AML-193 (cell line): ENCODE data around the gene CRADD.
"Not testable (repeated sequence)": the region's sequence is repeated elsewhere in the genome, so short reads cannot be mapped to it uniquely, and the experiment has no call there.

Experiments
- DNase-seq, 2 experiments: peaks; one replicate each; lab custom pipeline; 2025; lab: John Stamatoyannopoulos, UW

CRADD gene

GRCh38 chr12:93901739-93902138 is 224.6 kb downstream of the CRADD start:
- DNase-seq = no peak

DNA sequence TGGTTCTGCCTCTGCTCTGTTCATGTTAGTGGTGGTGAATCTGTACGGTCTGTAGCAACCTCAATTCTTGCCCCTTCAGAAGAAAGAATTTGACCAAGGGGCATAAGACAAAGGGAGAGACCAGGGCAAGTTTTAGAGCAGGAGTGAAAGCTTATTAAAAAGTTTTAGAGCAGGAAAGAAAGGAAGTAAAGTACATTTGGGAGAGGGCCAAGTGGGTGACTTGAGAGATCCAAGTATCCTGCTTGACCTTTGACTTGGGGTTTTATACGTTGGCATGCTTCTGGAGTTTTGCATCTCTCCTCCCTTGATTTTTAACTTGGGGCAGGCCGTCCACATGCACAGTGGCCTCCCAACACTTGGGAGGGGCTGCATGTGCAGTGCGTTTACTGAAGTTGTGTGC is 225.0 kb downstream of the CRADD start:
- no peak for DNase-seq

DNA sequence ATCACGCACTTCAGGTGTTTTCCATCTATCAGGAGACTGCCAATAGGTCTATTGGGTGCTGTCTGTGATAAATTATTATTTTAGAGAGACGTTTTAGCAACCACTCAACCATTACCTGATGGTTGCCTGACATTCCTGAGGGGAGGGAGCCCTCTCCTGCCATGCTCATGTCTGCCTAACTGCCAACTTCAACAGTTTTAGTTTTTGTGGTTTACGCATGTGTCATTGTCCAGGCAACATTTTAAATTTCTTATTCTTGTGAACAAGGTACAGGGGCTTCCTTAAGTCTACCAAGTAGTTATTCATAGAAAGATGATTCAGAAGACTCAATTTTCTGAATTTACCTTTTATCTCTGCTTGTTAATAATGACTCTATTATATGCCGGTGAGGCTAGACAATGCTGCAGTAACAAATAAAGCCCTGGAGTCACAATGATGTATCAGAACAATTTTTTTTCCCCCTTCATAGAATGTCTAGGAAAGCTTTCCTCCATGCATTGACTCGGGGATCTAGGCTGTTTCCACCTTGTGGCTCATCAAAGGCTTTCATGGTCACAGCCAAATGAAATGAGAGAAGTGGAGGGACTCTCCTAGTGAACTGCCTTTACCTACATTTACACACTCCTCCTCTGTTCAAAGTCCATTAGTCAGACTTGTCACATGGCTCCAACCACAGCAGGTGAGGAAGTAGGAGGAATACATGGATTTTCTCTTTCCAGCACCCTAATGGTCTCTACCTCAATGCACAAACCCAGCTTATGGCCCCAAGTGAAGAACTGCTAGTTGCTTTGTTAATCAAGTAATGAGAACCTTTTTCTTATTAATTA is 225.8 kb downstream of the CRADD start:
- DNase-seq = no peak

- no peak for DNase-seq
These were observed 226.9 kb downstream of the CRADD start for GRCh38 chr12:93904124-93904523.

DNA sequence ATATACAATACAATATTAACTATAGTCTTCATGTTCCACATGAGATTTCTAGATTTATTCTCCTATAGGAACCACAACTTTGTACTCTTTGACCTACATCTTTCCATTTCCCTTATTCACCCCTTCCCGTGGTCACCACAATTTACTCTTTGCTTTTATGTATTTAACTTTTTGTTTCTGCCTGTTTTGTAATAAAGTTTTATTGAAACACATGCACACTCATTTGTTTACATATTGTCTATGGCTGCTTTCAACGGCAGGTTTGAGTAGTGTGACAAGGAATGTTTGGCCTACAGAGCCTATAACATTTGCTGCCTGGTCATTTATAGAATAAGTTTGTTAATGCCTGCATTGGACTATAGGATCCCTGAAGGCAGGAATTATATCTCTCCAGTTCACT is 231.1 kb downstream of the CRADD start:
- DNase-seq = no peak

- no peak for DNase-seq
These were observed 231.8 kb downstream of the CRADD start for GRCh38 chr12:93908846-93909567.

DNA sequence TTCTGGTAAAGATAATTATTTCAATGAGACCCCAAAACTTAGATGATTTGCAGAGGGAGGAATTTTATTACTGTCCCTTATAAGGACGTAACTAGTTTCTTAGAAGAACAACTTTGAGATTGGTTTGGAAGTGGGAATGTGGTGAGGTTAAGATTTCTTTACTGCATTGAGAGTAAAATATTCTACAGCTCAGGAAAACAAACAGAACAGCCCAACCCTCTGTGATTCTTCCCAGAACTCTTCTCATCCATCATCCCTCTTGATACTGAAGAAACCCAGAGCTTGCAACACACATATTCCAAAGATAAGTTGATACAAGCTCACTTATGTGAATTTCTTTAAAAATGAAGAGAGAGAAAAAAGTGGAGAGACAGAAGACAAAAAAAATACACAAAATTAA is 234.2 kb downstream of the CRADD start:
- no peak for DNase-seq

DNA sequence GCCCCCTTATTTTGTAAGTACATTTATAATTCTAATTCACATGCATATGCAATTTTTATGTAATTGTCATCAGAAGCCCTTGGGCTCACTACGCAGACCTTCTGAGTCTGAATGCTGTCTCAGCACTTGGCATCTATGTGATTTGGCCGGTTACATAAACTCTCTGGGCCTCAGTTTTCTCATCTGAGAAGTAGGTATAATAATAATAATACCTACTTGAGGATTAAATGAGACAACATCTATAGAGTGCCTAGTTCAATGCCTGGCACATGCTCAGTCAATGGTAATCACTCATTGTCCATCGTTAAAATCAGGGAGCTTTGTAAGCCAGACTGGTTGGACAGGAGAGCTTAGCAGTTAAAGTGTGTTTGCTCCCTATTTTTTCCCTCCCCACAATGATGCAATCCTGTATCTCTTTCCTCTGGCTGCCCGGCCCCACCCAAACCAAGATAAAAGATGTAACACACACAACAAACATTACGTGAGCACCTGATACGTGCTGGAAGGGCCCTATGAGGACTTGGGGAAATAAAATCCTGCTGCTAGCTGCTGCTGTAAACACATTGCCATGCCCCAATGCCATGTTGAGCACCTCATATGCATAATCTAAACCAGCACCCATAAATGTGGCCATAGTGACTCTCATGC is 235.0 kb downstream of the CRADD start:
- DNase-seq = no peak

GRCh38 chr12:93913845-93914244 is 236.7 kb downstream of the CRADD start:
- no peak for DNase-seq

- DNase-seq = no peak
These were observed 237.1 kb downstream of the CRADD start for GRCh38 chr12:93914281-93914680.

- no peak for DNase-seq
These were observed 238.2 kb downstream of the CRADD start for GRCh38 chr12:93915411-93915810.

- no peak for DNase-seq
These were observed 239.2 kb downstream of the CRADD start for GRCh38 chr12:93916402-93916801.

GRCh38 chr12:93918262-93918661 is 241.1 kb downstream of the CRADD start:
- DNase-seq = no peak

DNA sequence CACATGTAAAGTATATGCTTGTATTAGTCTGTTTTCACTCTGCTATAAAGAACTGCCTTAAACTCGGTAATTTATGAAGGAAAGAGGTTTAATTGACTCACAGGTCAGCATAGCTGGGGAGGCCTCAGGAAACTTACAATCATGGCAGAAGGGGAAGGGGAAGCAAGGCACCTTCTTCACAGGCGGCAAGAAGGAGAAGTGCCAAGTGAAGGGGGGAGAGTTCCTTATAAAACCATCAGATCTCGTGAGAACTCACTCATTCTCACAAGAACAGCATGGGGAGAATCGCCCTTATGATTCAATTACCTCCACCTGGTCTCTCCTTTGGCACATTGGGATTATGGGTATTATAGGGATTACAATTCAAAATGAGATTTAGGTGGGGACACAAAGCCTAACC is 241.7 kb downstream of the CRADD start:
- no peak for DNase-seq

- no peak for DNase-seq
These were observed 244.3 kb downstream of the CRADD start for GRCh38 chr12:93921521-93921920.

DNA sequence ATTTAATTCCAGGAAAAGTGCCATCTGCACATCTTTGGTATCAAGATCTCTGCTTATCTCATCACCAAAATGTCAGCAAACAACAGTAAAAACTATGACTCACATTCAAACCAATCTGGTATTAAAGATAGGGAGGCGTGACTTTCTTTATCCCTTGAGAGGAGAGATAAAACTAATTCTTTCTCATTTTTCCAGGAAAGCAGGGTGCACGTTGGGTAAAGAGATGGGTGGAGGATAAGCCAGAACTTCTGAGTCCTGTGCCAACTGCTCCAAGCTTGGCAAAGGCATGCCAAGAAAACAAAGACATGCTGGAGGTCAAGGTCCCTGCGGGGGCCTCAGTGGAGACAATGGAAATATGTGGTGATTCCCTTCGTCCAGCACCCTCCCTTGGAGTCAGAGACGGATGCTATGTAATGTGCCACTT is 245.4 kb downstream of the CRADD start:
- no peak for DNase-seq

DNA sequence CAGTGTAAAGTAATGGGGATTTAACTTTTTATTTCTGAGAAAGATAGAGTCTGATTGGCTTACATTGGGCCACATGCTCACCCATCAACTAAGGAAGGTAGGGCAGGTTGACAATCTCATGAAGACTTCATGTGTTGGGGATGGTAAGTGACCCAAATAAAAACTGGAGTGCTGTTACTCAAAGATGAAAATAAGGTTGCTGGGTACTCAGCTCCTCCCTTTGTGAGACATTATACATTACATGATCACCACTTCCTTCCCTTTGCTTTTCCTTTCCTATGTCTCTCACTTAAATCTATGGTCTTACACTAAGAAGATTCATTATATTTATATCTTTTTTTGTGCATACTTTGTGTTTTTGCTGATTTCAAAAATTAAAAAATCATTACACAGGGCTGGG is 247.2 kb downstream of the CRADD start:
- no peak for DNase-seq

DNA sequence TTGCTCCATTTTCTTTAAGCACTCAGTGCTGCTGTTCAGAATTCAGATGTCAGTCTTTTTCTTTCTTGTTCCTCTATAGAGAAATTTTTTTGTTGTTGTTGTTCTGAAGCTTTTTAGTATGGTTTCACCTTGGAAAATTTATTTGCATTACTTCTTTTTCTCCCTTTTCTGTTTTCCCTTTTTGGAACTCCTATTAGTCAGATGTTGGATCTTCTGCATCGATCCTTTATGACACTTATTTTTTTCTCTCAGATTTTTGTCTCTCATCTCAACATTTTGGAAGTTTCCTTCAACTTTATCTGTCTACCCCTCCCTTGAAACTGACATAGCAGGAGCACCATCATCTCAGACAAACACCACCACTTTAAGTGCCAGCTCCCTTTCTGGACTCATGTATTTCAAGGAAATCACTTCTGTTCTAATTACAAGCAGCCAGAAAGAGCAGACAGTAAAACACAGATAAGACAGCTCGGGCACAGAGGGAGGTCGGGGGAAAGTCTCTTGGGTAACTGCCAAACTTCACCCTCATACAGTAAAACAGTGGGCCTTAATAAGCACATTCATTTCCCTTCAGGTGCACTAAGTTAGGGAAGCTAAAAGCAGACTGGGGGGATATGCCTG is 248.5 kb downstream of the CRADD start:
- DNase-seq = no peak

DNA sequence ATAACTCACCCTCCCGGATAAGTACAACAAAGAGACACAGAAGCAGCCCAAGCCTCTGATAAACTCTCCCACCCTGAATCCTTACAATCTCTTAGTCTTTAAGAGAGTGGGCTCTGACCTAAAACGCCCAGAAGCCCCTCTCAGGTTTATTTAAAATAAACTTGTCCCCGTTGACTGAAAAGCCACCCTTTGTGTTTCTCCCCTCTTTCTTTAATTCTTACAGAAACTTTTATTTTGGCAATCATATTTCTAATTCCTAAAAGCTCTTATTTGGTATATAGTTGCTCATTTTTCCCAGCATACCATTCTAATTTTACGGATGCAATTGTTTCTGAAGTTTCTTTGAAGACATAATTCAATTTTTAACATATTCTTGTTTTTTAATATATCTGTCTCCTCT is 249.1 kb downstream of the CRADD start:
- no peak for DNase-seq

DNA sequence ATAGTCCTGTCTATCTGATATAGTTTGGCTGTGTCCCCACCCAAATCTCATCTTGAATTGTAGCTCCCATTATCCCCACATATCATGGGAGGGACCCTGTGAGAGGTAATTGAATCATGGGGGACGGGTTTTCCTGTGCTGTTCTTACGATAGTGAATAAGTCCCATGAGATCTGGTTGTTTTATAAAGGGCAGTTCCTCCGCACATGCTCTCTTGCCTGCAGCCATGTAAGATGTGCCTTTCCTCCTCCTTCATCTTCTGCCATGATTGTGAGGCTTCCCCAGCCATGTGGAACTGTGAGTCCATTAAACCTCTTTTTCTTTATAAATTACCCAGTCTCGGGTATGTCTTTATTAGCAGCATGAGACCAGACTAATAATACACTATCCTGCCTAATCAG is 251.9 kb downstream of the CRADD start:
- not testable (repeated sequence) for DNase-seq

GRCh38 chr12:93937812-93938211 is 260.6 kb downstream of the CRADD start:
- DNase-seq = no peak

- DNase-seq = no peak
These were observed 261.1 kb downstream of the CRADD start for GRCh38 chr12:93938317-93938716.

DNA sequence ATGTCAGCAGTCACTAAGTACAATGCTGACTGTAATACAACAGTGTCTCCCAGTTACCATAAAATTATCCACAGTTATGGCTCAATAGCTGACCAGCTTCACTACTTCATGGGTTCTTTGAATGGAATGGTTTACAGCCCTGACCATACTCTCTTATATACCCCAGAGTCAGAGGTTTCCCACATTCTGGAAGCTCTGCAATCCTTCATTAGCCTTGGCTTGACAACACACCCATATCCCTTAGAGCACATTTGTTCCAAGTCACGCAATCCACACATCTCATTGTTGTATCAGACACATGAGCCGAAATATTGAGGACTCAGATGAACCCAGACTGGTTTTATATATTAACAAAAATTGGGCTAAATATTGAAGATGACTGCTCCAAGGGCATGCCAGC is 261.8 kb downstream of the CRADD start:
- DNase-seq = no peak
